Rectal smooth muscle tissue (tissue), 1 donor: ENCODE measurements around the gene OR5H14.
"Not testable (repeated sequence)": the region's sequence is repeated elsewhere in the genome, so short reads cannot be mapped to it uniquely, and the experiment has no call there.

Source experiments
- H3K27ac ChIP-seq: one replicate; pipeline ENCODE4 v1.7.0; 2013; ENCODE audit warnings: low read depth, low read length, inconsistent platforms
- H3K27me3 ChIP-seq: one replicate; pipeline ENCODE4 v1.7.0; 2013; ENCODE audit warnings: low read length; ENCODE audit not compliant: control insufficient read depth, insufficient read depth
- H3K36me3 ChIP-seq: one replicate; pipeline ENCODE4 v1.7.0; 2013; ENCODE audit warnings: low read length; ENCODE audit not compliant: control insufficient read depth, insufficient read depth
- H3K4me1 ChIP-seq: one replicate; pipeline ENCODE4 v1.7.0; 2013; ENCODE audit warnings: low read length; ENCODE audit not compliant: control insufficient read depth, insufficient read depth
- H3K4me3 ChIP-seq: one replicate; pipeline ENCODE4 v1.7.0; 2013; ENCODE audit warnings: low read length
- H3K9ac ChIP-seq: one replicate; pipeline ENCODE4 v1.7.0; 2013; ENCODE audit warnings: low read length

OR5H14 gene

GRCh38 chr3:98147179-98147578 lies at the start of gene OR5H14:
Gene OR5H14, plus strand, starts transcription at chr3:98147479. Its CDS starts 1,907 bp downstream, at chr3:98149386.
- Histone ChIP-seq H3K27me3 (no peaks in the 10 kb centered on the region), H3K36me3 (no peaks in the 10 kb centered on the region), H3K4me1 (no peaks in the 10 kb centered on the region), H3K4me3 (no peak within 1 kb of the TSS), H3K9ac (no peak within 1 kb of the TSS), H3K27ac (no peak within 1 kb of the TSS)

- Histone ChIP-seq H3K9ac (no peak overlapping the region), H3K4me1 (no peaks in the 10 kb centered on the region), H3K4me3 (no peak overlapping the region), H3K27me3 (no peaks in the 10 kb centered on the region), H3K36me3 (no peaks in the 10 kb centered on the region), H3K27ac (no peak overlapping the region)
Measured at GRCh38 chr3:98099848-98100247, 47.4 kb upstream of the OR5H14 start.

- no peaks in the 10 kb centered on the region for H3K27me3 ChIP-seq
- no peak overlapping the region for H3K9ac ChIP-seq
- H3K36me3 ChIP-seq, result no peaks in the 10 kb centered on the region
- H3K4me3 ChIP-seq, result no peak overlapping the region
- no peak overlapping the region for H3K27ac ChIP-seq
- H3K4me1 ChIP-seq, result no peaks in the 10 kb centered on the region
Measured at GRCh38 chr3:98108162-98108561, 39.1 kb upstream of the OR5H14 start.

GRCh38 chr3:98109807-98110549 lies 37.3 kb upstream of the OR5H14 start:
- H3K9ac ChIP-seq, result no peak overlapping the region
- no peak overlapping the region for H3K4me3 ChIP-seq
- no peak overlapping the region for H3K27ac ChIP-seq
- H3K36me3 ChIP-seq, result no peaks in the 10 kb centered on the region
- no peaks in the 10 kb centered on the region for H3K27me3 ChIP-seq
- H3K4me1 ChIP-seq, result no peaks in the 10 kb centered on the region

GRCh38 chr3:98110550-98110908 lies 36.8 kb upstream of the OR5H14 start:
- Histone ChIP-seq H3K36me3 (no peaks in the 10 kb centered on the region), H3K27ac (no peak overlapping the region), H3K4me1 (no peaks in the 10 kb centered on the region), H3K9ac (no peak overlapping the region), H3K27me3 (no peaks in the 10 kb centered on the region), H3K4me3 (no peak overlapping the region)

GRCh38 chr3:98114264-98114663 lies 33.0 kb upstream of the OR5H14 start:
- Histone ChIP-seq H3K4me3 (no peak overlapping the region), H3K27ac (no peak overlapping the region), H3K27me3 (no peaks in the 10 kb centered on the region), H3K4me1 (no peaks in the 10 kb centered on the region), H3K36me3 (no peaks in the 10 kb centered on the region), H3K9ac (no peak overlapping the region)

GRCh38 chr3:98115717-98116116 lies 31.6 kb upstream of the OR5H14 start:
- Histone ChIP-seq H3K4me3 (no peak overlapping the region), H3K27me3 (no peaks in the 10 kb centered on the region), H3K27ac (no peak overlapping the region), H3K4me1 (no peaks in the 10 kb centered on the region), H3K36me3 (no peaks in the 10 kb centered on the region), H3K9ac (no peak overlapping the region)

- Histone ChIP-seq H3K36me3 (no peaks in the 10 kb centered on the region), H3K4me1 (no peaks in the 10 kb centered on the region)
Measured at GRCh38 chr3:98130421-98130820, 16.9 kb upstream of the OR5H14 start, which contains the start of gene OR5H1. Gene OR5H1, plus strand, starts transcription at chr3:98130721. Its CDS starts 1,977 bp downstream, at chr3:98132698.

GRCh38 chr3:98136631-98137030 lies 10.6 kb upstream of the OR5H14 start:
- no peak overlapping the region for H3K9ac ChIP-seq
- H3K27ac ChIP-seq, result no peak overlapping the region
- H3K36me3 ChIP-seq, result no peaks in the 10 kb centered on the region
- H3K27me3 ChIP-seq, result no peaks in the 10 kb centered on the region
- H3K4me3 ChIP-seq, result no peak overlapping the region
- no peaks in the 10 kb centered on the region for H3K4me1 ChIP-seq

More at GRCh38 chr3:98130421-98130820, 16.9 kb upstream of the OR5H14 start, which contains the start of gene OR5H1:
- no peaks in the 10 kb centered on the region for H3K27me3 ChIP-seq
- no peak within 1 kb of the TSS for H3K27ac ChIP-seq
- H3K4me3 ChIP-seq, result no peak within 1 kb of the TSS
- H3K9ac ChIP-seq, result no peak within 1 kb of the TSS

GRCh38 chr3:98137826-98138557 lies 9.3 kb upstream of the OR5H14 start:
- H3K27ac ChIP-seq, H3K36me3 ChIP-seq, H3K4me3 ChIP-seq, H3K27me3 ChIP-seq, H3K9ac ChIP-seq, H3K4me1 ChIP-seq: not testable (repeated sequence)

GRCh38 chr3:98140531-98140930 lies 6.7 kb upstream of the OR5H14 start:
- Histone ChIP-seq H3K27ac (no peak overlapping the region), H3K4me3 (no peak overlapping the region), H3K9ac (no peak overlapping the region), H3K27me3 (no peaks in the 10 kb centered on the region), H3K4me1 (no peaks in the 10 kb centered on the region), H3K36me3 (no peaks in the 10 kb centered on the region)

- no peak overlapping the region for H3K27ac ChIP-seq
- H3K36me3 ChIP-seq, result no peaks in the 10 kb centered on the region
- no peaks in the 10 kb centered on the region for H3K27me3 ChIP-seq
- no peaks in the 10 kb centered on the region for H3K4me1 ChIP-seq
- no peak overlapping the region for H3K9ac ChIP-seq
- H3K4me3 ChIP-seq, result no peak overlapping the region
Measured at GRCh38 chr3:98148751-98149150, 1.5 kb downstream of the OR5H14 start.

- H3K4me1 ChIP-seq, H3K27me3 ChIP-seq, H3K4me3 ChIP-seq, H3K36me3 ChIP-seq, H3K27ac ChIP-seq, H3K9ac ChIP-seq: not testable (repeated sequence)
Measured at GRCh38 chr3:98149456-98149855, 2.2 kb downstream of the OR5H14 start.
